Neural crest cell (in vitro differentiated cells): ENCODE results near the gene TERT. TPM values are rescaled to one million over a fixed set of nuclear protein-coding genes. Genes with fewer than 3 reads are reported as not detected.
"Not testable (repeated sequence)": the region's sequence is repeated elsewhere in the genome, so short reads cannot be mapped to it uniquely, and the experiment has no call there.

Source experiments
- DNase-seq: peaks from one replicate; pipeline ENCODE4 v3.0.0; 2021; ENCODE audit warnings: low read depth, mixed read lengths, low spot score
- H3K27ac Mint-ChIP-seq: one replicate; pipeline ENCODE4 v1.8.0; 2021; ENCODE audit warnings: mild to moderate bottlenecking, mixed read lengths; ENCODE audit not compliant: unreplicated experiment
- H3K27me3 Mint-ChIP-seq: 2 replicates; pipeline ENCODE4 v1.8.0; 2021; ENCODE audit warnings: low read depth, mild to moderate bottlenecking, mixed read lengths
- H3K36me3 Mint-ChIP-seq: 2 replicates; pipeline ENCODE4 v1.8.0; 2021; ENCODE audit warnings: low read depth, mild to moderate bottlenecking, mixed read lengths
- H3K4me1 Mint-ChIP-seq: 2 replicates; pipeline ENCODE4 v1.8.0; 2021; ENCODE audit warnings: mixed read lengths
- H3K4me3 Mint-ChIP-seq: one replicate; pipeline ENCODE4 v1.8.0; 2021; ENCODE audit warnings: mild to moderate bottlenecking, mixed read lengths
- H3K9me3 Mint-ChIP-seq: 2 replicates; pipeline ENCODE4 v1.8.0; 2021; ENCODE audit warnings: mixed read lengths
- total RNA-seq: library from RNA; stranded (reverse); gene quantifications from 2 replicates; pipeline ENCODE4 v1.2.1, GENCODE V29; 2021
- TF ChIP-seq, protein P1 (sequence below): fragments of 200-600 bp; sonication (generic); conservative IDR thresholded peaks from 2 replicates; pipeline ENCODE4 v1.5.0; 2021; ENCODE audit warnings: antibody characterized with exemption, mild to moderate bottlenecking

Gene TERT
- total RNA-seq, 1 donor from 2014 or later, result 5.6 TPM

- H3K27me3 Mint-ChIP-seq, result peaks cover 32% of the 10 kb centered on the region
- DNase-seq, result no peak
- no peaks in the 10 kb centered on the region for H3K4me1 Mint-ChIP-seq
- H3K36me3 Mint-ChIP-seq, result no peaks in the 10 kb centered on the region
- no peak overlapping the region for H3K27ac Mint-ChIP-seq
- H3K4me3 Mint-ChIP-seq, result no peak overlapping the region
- TF ChIP-seq, protein P1, sequence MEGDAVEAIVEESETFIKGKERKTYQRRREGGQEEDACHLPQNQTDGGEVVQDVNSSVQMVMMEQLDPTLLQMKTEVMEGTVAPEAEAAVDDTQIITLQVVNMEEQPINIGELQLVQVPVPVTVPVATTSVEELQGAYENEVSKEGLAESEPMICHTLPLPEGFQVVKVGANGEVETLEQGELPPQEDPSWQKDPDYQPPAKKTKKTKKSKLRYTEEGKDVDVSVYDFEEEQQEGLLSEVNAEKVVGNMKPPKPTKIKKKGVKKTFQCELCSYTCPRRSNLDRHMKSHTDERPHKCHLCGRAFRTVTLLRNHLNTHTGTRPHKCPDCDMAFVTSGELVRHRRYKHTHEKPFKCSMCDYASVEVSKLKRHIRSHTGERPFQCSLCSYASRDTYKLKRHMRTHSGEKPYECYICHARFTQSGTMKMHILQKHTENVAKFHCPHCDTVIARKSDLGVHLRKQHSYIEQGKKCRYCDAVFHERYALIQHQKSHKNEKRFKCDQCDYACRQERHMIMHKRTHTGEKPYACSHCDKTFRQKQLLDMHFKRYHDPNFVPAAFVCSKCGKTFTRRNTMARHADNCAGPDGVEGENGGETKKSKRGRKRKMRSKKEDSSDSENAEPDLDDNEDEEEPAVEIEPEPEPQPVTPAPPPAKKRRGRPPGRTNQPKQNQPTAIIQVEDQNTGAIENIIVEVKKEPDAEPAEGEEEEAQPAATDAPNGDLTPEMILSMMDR, result no peak
- no peaks in the 10 kb centered on the region for H3K9me3 Mint-ChIP-seq
Observed at GRCh38 chr5:1291611-1292080, 3.2 kb downstream of the TERT start.

GRCh38 chr5:1290956-1291355 is 3.9 kb downstream of the TERT start:
- DNase-seq, H3K9me3 Mint-ChIP-seq, H3K4me1 Mint-ChIP-seq, H3K4me3 Mint-ChIP-seq, H3K27ac Mint-ChIP-seq, H3K36me3 Mint-ChIP-seq: not testable (repeated sequence)
- peaks cover 25% of the 10 kb centered on the region for H3K27me3 Mint-ChIP-seq

DNA sequence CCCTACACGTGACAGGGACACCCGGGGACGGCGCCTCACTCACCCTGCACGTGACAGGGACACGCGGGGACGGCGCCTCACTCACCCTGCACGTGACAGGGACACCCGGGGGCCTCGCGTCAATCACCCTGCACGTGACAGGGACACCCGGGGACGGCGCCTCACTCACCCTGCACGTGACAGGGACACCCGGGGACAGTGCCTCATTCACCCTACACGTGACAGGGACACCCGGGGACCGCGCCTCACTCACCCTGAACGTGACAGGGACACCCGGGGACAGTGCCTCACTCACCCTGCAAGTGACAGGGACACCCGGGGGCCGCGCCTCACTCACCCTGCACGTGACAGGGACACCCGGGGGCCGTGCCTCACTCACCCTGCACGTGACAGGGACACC is 5.3 kb downstream of the TERT start:
- not testable (repeated sequence) for H3K27ac Mint-ChIP-seq, H3K4me3 Mint-ChIP-seq, DNase-seq, H3K36me3 Mint-ChIP-seq, H3K9me3 Mint-ChIP-seq, H3K4me1 Mint-ChIP-seq
- peaks cover 18% of the 10 kb centered on the region for H3K27me3 Mint-ChIP-seq

DNA sequence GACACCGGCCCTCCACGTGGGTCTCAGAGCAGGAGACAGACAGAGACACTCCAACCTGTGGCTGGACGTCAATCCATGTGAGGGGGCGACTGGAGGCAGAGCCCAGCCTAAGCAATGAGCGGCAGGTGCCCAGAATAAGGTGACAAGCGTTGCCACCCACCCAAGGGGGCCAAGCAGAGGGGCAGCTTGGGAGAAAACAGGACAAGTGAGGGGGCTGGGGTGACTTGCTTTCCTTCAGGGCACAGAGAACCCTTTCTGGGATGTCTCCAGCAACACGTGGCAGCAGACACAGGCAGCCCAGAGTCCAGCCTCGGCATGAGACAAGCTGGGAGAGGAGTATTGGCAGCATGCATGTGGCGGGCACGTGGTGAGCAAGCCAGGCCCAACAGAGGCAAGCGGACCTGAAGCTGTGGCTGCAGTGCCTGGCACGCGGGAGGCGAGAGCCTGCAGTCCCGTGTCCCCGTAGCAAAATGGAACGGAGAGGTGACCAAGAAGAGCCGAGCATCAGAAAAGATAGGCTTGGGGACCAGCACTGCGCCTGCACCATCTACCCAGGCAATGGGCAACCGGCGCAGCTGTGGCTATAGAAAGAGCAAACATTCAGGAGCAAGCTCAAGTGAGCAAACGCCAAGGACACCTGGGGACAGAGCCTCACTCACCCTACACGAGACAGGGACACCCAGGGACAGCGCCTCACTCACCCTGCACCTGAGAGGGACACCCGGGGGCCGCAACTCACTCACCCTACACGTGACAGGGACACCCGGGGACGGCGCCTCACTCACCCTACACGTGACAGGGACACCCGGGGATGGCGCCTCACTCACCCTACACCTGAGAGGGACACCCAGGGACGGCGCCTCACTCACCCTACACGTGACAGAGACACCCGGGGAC is 6.2 kb downstream of the TERT start:
- Mint-ChIP-seq H3K4me1 (no peaks in the 10 kb centered on the region), H3K4me3 (no peak overlapping the region), H3K27ac (no peak overlapping the region), H3K27me3 (peaks cover 16% of the 10 kb centered on the region), H3K36me3 (no peaks in the 10 kb centered on the region), H3K9me3 (no peaks in the 10 kb centered on the region)
- TF ChIP-seq, protein P1, result no peak
- DNase-seq, result no peak

DNA sequence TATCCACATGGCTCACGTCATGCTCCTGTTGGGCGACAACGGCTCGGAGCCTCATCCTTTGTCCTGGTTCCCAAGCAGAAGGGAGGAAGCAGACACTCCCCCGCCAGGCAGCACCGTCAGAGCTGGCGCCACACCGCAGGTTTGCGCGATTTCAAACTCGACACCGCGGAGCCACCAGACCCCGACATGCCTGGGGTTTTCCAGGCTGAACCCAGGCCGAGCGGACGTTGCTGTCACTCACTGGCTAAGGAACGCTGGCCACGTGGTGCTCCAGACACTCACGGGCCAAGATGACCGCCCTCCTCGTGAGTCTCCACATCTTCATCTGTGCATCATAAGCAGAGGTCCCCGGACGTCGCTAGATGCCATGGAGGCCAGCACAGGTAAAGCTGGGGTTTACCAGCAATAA is 9.0 kb downstream of the TERT start:
- Mint-ChIP-seq H3K27ac (no peak overlapping the region), H3K4me3 (no peak overlapping the region)
- TF ChIP-seq, protein P1, result no peak

DNA sequence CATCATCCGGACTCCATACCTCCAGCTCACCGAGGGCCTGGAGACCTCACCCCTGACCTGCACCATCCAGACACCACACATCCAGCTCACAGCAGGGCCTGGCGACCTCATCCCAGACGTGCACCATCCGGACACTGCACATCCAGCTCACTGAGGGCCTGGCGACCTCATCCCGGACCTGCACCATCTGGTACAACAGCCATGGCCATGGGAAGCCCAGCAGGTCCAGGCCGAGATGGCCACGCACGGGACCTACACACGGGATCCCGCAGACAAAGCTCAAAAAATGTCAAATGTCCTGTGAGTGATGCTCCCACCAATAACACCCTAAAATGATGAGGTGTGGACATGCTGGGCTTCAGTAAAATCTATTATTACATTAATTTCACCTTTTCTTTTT is 9.7 kb downstream of the TERT start:
- TF ChIP-seq, protein P1, result no peak
- Mint-ChIP-seq H3K9me3 (no peaks in the 10 kb centered on the region), H3K27ac (no peak overlapping the region), H3K4me3 (no peak overlapping the region), H3K27me3 (no peaks in the 10 kb centered on the region), H3K36me3 (no peaks in the 10 kb centered on the region), H3K4me1 (no peaks in the 10 kb centered on the region)
- DNase-seq, result no peak

More for the DNA sequence above, 9.0 kb downstream of the TERT start:
- no peaks in the 10 kb centered on the region for H3K36me3 Mint-ChIP-seq
- no peaks in the 10 kb centered on the region for H3K27me3 Mint-ChIP-seq
- H3K4me1 Mint-ChIP-seq, result no peaks in the 10 kb centered on the region
- H3K9me3 Mint-ChIP-seq, result no peaks in the 10 kb centered on the region
- no peak for DNase-seq

GRCh38 chr5:1284336-1284970 is 10.4 kb downstream of the TERT start:
- not testable (repeated sequence) for DNase-seq, H3K4me3 Mint-ChIP-seq, H3K9me3 Mint-ChIP-seq, H3K36me3 Mint-ChIP-seq, H3K4me1 Mint-ChIP-seq, H3K27ac Mint-ChIP-seq, H3K27me3 Mint-ChIP-seq

DNA sequence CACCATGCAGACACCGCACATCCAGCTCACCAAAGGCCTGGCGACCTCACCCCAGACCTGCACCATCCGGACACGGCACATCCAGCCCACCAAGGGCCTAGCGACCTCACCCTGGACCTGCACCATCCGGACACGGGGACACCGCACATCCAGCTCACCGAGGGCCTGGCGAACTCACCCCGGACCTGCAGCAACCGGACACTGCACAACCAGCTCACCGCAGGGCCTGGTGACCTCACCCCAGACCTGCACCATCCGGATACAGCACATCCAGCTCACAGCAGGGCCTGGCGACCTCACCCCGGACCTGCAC is 11.2 kb downstream of the TERT start:
- H3K4me1 Mint-ChIP-seq, H3K27me3 Mint-ChIP-seq, DNase-seq, H3K36me3 Mint-ChIP-seq, H3K4me3 Mint-ChIP-seq, H3K9me3 Mint-ChIP-seq: not testable (repeated sequence)
- peak overlapping the region; percentile 6 for H3K27ac Mint-ChIP-seq

DNA sequence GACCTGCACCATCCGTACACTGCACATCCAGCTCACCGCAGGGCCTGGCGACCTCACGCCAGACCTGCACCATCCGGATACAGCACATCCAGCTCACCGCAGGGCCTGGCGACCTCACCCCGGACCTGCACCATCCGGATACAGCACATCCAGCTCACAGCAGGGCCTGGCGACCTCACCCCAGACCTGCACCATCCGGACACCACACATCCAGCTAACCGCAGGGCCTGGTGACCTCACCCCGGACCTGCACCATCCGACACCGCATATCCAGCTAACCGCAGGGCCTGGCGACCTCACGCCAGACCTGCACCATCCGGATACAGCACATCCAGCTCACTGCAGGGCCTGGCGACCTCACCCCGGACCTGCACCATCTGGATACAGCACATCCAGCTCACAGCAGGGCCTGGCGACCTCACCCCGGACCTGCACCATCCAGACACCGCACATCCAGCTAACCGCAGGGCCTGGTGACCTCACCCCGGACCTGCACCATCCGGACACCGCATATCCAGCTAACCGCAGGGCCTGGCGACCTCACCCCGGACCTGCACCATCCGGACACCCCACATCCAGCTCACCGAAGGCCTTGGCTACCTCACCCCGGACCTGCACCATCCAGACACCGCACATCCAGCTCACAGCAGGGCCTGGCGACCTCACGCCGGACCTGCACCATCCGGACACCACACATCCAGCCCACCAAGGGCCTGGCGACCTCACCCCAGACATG is 11.7 kb downstream of the TERT start:
- DNase-seq, H3K4me1 Mint-ChIP-seq, H3K36me3 Mint-ChIP-seq, H3K27me3 Mint-ChIP-seq, H3K9me3 Mint-ChIP-seq, H3K4me3 Mint-ChIP-seq: not testable (repeated sequence)
- peak overlapping the region; percentile 6 for H3K27ac Mint-ChIP-seq
